ENCODE results near the gene ABCA9. TPM values are rescaled to one million over a fixed set of nuclear protein-coding genes. Genes with fewer than 3 reads are reported as not detected.
"Not testable (repeated sequence)": the region's sequence is repeated elsewhere in the genome, so short reads cannot be mapped to it uniquely, and the experiment has no call there.

Gene ABCA9
- total RNA-seq, 1 experiment from 2014 or later: not detected

DNA sequence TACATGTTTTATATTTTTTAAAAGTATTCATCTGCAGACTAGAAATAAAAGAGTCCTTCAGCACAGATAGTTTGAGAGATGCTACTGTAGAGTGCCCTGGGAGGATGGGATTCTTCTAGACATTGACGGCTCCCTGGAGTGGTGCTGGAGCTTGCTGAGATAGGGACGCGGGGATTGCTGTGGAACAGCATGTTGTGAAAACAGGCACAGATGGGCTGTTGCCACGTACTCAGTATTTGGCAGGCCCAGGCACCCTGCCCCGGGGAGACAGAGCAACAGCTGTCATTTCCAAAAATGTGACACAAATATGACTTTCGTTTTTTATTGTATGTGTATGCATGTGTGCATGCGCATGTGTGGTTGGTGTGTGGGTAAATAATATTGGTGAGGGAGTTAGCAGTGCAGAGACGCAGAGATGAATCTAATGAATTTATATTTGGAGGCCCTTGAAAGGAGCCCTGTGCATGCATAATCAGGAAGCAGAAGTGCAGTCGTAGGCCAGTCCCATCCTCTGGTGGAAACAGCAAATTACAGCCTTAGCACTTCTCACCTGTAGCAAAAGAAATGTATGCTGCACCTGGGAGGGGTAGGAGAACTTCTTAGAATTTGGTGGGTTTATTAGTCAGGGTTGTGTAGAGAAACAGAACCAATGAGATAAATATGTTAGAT, 99.4 kb downstream of the ABCA9 start:
- DNase-seq (ENCODE audit: low spot score): peak; percentile 82
- in situ Hi-C loops (cut with HindIII; ENCODE audit: low sequenced_read_pairs): no loop called here

DNA sequence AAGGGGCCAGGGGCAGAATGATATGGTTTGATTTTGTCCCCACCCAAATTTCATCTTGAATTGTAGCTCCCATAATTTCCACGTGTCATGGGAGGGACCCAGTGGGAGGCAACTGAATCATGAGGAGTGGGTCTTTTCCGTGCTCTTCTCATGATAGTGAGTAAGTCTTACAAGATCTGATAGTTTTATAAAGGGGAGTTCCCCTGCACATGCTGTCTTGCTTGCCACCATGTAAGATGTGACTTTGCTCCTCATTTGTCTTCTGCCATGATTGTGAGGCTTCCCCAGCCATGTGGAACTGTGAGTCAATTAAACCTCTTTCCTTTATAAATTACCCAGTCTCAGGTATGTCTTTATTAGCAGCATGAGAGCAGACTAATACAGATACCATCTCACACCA, 101.6 kb downstream of the ABCA9 start:
- in situ Hi-C loops (cut with HindIII; ENCODE audit: low sequenced_read_pairs); DNase-seq (ENCODE audit: low spot score): not testable (repeated sequence)

DNA sequence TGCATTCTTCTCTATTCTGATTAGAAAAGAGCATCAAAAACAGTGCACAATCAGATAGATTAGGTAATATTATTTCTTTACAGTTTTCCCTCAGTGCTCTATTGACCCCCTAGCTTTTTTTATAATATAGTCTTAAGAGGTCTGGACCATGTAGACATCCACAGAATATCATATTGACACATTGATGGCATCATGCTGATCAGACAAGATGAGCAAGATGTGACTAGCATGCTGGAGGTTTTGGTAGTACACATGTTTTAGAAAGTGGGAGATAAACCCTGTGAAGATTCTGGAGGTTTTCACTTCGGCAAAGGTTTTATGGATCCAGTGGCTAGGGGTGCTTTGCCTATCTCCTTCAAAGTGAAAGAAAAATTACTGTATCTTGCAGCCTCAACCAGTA, 102.8 kb downstream of the ABCA9 start:
- DNase-seq (ENCODE audit: low spot score): no peak
- in situ Hi-C loops (cut with HindIII; ENCODE audit: low sequenced_read_pairs): no loop called here

DNA sequence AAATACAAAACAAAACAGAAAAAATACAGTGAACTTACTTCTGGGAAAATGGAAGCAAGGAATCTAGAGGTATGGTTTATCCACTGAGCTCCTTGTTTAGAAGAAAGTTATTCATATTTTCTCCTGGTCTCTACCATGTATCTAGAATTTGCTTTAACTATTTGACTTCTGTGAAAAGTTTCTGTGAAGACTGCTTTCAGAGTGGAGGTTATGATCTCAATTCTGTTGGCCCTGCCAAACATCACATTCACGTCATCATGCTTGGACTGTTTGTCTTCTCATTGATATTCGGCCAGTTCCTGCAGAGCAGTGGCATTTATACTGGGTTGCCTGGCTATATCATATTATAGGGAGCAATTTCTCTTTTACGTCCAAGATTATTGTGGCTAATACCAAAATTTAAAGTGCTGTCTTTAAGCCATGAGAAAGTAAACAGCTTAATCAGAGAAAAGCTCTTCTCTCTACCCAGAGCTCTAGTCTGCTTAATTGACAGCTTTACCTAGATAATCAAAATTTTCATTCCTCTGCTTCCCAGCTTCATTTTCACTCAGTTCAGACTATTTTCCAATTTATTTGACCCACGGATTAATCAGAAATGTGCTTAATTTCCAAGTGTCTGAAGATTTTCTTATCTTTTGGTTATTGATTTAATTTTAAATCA, 105.4 kb downstream of the ABCA9 start, which contains the start of gene ABCA8:
TSS of gene ABCA8 (minus strand) at position 212 of the 661 bp plus-strand sequence. CDS start 13,358 bp downstream, outside the sequence.
- in situ Hi-C loops (cut with HindIII; ENCODE audit: low sequenced_read_pairs): no loop called here
- DNase-seq (ENCODE audit: low spot score): peak; percentile 34

DNA sequence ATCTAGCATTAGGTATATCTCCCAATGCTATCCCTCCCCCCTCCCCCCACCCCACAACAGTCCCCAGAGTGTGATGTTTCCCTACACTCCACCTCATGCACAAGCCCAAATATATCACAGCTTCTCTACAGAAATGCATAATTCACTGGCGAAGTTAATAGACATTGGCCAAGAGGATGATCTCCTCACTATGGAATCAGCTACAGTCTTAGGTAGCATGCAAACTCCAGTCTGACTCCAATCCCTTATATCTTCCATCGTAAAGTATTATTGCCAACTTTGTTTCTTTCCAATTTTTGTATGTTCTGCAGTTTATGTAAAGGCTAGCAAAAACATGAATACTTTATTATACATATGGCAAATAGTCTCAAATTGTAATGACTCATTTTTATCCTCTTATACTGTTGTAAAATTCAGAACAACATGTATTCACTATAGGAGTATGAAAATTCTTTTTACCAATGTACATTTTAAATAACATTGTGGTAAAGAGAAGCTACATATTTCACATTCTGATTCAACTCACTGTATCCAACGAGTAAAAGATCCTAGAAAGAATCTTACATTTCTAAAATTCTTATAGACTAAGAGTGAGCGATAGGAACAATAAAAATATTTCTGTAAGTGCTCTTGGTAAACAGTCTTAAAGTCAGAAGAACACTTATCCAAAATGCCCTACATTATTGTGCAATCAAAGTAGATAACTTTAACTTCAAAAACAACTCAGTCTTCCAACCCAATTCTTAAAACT, 106.4 kb downstream of the ABCA9 start:
- in situ Hi-C loops (cut with HindIII; ENCODE audit: low sequenced_read_pairs): no loop called here

DNA sequence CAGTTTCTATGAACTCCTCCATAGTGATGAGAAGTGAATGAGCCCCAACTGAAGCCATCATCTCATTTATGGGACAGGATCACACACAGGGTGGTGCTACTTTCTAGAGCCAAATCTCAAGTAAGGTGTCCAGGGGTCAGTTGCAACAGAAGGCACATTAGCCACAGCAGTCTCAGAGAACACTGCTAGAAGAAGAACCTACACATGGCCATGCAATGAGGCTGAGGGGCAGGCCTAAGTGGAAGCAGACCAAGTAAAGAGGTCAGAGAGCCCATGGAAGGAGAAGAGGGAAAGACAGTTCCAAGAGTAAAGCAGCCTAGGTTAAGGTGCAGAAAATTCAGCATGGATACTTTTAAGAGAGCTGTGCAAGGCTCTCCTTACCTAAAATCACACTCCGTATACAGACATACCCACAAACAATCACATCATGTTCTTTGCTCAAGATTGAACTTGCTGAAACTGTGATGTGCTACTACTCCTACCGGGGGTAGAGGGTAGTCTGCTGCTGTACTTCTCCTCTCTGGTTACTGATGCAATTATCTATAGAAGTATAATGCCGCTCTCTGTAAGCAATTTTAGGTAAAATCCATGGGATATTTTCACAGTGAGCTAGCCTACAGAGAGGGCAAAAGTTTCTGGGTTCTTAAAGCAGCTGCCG, 107.3 kb downstream of the ABCA9 start:
- no peak for DNase-seq (ENCODE audit: low spot score)
- in situ Hi-C loops (cut with HindIII; ENCODE audit: low sequenced_read_pairs): no loop called here

More for the DNA sequence above, 106.4 kb downstream of the ABCA9 start:
- no peak for DNase-seq (ENCODE audit: low spot score)

DNA sequence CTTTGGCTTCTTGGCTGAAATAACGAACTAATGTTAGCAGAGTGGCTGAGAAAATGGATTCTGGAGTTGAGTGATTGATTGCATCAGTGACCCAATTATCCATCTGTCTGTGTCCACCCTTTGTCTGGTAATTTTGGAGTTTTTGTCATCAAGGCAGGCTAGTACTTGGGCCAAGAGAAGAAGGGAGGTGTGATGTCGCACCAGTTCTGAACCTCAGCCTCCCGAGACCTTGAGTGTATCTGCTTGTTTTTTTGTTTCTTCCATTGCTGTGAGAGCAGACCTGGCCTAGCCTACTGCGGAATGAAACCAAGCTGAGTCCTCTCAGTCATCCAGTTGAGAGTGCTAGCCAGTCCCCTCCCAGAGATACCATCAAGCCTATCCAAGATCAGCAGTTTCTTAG, 110.0 kb downstream of the ABCA9 start:
- DNase-seq (ENCODE audit: low spot score): no peak
- in situ Hi-C loops (cut with HindIII; ENCODE audit: low sequenced_read_pairs): no loop called here

DNA sequence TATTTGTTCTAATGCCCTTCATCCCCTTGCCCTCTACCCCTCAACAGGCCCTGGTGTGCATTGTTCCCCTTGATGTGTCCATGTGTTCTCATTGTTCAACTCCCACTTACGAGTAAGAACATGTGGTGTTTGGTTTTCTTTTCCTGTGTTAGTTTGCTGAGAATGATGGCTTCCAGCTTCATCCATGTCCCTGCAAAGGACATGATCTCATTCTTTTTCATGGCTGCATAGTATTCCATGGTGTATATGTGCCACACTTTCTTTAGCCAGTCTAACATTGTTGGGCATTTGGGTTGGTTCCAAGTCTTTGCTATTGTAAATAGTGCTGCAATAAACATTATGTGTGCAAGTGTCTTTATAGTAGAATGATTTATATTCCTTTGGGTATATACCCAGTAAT, 112.9 kb downstream of the ABCA9 start:
- in situ Hi-C loops (cut with HindIII; ENCODE audit: low sequenced_read_pairs); DNase-seq (ENCODE audit: low spot score): not testable (repeated sequence)

DNA sequence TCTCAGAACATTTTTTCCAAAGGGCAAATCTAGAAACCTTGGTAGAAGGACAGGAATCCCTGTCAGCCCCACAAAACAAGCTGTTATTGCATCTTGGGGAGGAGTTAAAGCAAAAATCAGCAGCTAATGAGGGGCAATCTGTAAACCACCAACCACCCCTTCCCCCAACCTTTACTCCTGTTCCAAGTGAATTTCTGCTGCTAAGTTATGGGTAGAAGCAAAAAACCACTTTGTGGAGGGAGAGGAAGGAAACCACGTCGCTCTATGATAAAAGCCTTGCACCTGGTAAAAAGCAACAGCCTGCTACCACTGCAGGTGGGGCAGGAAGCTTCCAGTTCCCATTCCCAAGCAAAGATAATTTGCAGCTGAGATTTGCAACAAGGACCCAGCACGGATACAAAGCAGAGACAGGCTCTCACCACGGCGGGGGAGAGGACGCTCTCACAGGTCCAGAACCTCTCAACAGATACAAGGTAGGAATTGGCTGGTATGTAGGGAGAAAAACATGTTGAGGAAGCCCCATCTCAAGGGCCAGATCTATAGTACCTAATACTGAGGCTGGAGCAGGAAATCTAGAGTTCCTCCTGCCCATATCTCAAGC, 116.2 kb downstream of the ABCA9 start:
- in situ Hi-C loops (cut with HindIII; ENCODE audit: low sequenced_read_pairs): no loop called here
- DNase-seq (ENCODE audit: low spot score): no peak

DNA sequence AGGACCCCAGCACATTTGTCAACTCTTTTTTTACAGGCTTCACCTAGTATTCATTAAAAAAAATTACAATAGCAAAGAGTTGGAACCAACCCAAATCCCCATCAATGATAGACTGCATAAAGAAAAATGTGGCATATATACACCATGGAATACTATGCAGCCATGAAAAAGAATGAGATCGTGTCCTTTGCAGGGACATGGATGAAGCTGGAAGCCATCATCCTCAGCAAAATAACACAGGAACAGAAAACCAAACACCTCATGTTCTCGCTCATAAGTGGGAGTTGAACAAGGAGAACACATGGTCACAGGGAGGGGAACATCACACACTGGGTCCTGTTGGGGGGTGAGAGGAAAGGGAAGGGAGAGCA, 116.9 kb downstream of the ABCA9 start:
- in situ Hi-C loops (cut with HindIII; ENCODE audit: low sequenced_read_pairs); DNase-seq (ENCODE audit: low spot score): not testable (repeated sequence)

DNA sequence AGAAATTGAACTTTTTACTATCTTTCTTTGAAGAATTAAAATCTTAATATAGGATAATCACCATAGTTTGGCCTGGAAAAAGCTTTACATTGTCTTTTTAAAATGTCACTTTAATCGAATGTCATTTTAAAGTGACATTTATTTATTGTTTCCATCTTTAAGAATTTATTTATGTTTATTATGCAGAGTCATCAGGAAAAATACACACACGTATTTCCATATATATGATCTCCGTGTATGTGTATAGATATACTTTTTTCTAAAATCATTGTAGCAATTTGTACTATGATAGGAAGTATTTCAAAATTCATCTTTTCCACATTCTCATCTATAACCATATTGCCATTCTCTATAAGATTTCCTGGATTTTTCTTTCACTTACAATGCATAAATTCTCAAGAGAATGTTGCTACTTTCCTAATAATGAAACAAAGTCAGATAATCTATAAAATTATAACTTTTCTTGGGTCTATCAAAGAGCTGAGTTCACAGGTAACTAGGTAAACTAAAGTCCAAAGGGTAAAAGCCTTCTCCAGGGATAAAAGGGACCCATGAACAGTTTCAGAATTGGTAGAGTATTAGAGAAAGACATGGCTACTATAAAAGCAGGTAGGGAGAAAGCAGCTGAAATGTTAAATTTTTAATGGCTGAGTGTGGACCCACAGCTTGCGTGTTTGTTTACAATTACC, 117.5 kb downstream of the ABCA9 start:
- no peak for DNase-seq (ENCODE audit: low spot score)
- in situ Hi-C loops (cut with HindIII; ENCODE audit: low sequenced_read_pairs): no loop called here

DNA sequence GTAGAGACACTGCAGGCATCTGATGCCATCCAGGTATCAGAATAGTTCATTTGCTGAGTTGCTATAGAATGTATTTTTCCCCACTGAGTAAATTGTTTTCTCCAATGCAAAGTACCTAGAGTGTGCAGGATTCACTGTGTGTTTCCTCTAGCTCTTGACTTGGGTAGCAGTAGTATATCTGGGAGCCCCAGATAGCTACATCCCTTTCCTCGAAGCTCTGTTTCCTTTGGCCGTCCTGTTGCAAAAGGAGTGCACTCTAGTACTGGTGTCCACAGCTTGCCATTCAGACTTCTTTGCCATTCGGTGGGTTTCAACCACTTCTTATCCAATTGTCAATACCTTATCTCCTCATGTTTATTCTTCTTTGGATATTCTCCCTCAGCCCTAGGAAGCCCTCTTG, 118.3 kb downstream of the ABCA9 start:
- in situ Hi-C loops (cut with HindIII; ENCODE audit: low sequenced_read_pairs): no loop called here
- no peak for DNase-seq (ENCODE audit: low spot score)

DNA sequence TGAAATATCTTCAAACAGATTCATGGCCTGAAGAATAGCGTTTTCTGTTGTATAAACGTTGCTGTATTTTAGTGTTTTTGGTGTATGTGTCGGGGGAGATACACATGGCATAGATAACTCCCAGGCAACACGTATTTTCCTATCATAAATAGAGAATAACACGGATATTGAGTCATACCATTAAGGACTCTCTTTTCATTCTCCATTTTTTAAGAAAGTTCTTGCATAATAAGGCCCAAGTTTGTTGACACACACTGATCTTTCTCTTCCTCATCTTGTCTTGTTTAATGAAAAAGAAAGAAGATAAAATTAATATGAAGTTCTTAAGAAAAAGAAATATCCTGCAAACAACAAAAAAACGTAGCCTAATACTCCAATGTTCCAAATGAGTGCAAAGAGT, 119.0 kb downstream of the ABCA9 start:
- in situ Hi-C loops (cut with HindIII; ENCODE audit: low sequenced_read_pairs): no loop called here
- no peak for DNase-seq (ENCODE audit: low spot score)

DNA sequence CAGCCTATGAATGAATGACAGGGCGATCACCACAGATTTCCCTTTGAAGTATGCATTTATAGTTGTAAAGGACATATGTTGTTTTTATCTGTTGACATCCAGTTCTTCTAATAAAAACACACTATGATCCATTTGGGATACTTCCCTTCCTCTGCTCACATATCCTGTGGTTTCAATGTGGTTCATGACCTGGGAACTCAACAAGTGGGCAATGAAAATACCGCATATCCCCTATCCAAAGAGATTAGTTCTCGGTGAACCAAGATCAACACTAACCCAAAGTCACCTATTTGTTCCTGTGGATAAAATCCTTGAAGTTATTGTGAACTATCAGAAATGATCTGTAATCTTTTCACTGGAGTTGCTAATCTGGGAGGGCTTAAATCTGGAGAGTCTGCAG, 121.5 kb downstream of the ABCA9 start:
- in situ Hi-C loops (cut with HindIII; ENCODE audit: low sequenced_read_pairs): no loop called here
- no peak for DNase-seq (ENCODE audit: low spot score)

DNA sequence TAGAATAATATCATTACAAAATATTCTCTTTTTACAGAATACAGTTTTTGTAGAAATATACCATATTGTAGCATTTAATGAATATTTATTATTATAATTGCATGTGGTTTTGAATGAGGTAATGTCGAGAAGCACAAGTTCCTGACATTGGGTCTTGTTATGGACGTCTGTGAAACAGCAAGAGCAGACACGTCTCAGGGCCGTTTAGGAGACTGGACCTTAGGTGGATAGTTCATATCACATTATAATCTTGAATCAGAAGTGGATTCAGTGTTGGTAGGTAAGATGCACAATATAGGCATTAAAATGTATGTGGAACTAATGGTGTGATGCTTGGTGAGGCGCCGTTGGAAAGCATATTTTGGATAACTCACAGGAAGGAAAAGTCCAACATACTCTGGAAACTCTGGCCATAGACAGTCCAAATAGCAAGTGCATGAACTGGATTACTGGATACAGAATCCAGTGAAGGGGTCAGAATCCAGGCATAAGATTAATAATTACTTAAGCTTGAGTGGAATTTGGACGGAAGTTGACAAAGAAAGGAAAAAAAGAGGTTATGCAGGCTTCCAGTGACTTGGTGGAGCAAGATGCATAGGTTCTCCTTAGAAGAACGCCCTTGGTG, 122.7 kb downstream of the ABCA9 start:
- in situ Hi-C loops (cut with HindIII; ENCODE audit: low sequenced_read_pairs): no loop called here
- no peak for DNase-seq (ENCODE audit: low spot score)

DNA sequence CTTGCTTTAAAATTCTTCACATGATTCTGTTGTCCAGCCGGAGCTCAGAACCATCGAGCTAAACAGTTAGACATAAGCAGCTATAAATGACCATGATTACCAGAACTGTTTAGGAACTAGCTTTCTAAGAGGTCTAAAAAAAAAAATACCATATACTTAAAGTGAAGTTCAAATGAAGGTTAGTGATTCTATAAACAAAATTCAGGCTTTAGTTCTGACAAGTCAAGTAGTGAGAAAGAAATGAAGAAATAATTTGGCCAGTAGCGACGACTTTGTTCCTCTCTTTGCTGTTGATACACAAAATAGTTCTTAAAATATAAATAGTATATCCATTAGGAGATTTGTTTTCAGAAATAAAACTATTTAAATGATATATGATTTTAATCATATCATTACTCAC, 133.2 kb downstream of the ABCA9 start:
- DNase-seq (ENCODE audit: low spot score): no peak
- in situ Hi-C loops (cut with HindIII; ENCODE audit: low sequenced_read_pairs): no loop called here

DNA sequence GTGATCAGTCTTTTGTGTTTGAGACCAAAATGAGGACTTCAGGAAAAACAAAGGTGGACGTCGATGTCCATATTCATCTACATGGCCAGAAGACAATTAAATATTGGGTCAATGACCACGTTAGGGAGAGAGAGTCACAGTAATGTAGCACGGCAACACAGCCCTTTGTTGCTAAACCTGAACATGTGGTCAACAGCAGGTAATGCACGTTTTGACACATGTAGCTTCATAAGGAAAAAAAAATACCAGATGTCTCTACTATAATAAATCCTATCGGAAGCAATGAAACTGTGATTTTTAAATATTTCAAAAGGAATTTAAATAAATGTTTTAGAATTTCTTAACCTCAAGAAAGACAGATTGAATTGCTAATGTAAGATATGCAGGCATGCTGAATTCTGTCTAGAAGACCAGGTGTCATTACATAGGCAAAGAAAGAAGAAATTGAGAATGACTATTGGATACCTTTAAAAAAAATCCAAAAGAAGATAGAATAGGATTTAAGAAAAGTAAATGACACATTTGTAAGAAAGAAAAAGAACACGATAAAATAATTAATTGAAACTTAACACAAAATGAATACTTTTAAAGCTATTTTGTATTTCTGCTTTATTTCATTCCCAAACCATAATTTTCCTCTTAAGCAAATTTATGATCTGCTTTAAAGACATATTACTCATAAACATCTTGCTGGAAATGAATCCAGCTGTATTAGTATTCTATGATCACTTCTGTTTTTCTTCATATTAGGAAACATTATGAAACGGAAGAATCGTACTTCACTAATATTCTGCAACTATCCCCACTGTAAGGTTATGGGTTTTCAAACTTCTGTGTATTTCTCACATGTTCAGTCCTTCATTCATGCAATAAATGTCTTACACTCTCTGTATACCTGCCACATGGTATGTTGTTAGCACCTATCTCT, 135.7 kb downstream of the ABCA9 start:
- DNase-seq (ENCODE audit: low spot score): no peak
- in situ Hi-C loops (cut with HindIII; ENCODE audit: low sequenced_read_pairs): no loop called here
